Suprapubic skin (tissue), 4 donors: ENCODE results near the gene EVI2A. TPM values are rescaled to one million over a fixed set of nuclear protein-coding genes. Genes with fewer than 3 reads are reported as not detected.
A peak's percentile ranks its signal among the peaks of the same experiment; 100 is the strongest.

ENCODE experiments used
- DNase-seq, 2 donors: peaks; one replicate each; pipeline ENCODE4 v3.0.0-alpha.2; 2019; ENCODE audit warnings: low spot score in 2 of 2
- H3K27ac ChIP-seq: fragments of 200-600 bp; sonication (generic); one replicate; pipeline ENCODE4 v1.5.1; 2019
- H3K27me3 ChIP-seq: fragments of 200-600 bp; sonication (generic); one replicate; pipeline ENCODE4 v1.5.1; 2019
- H3K36me3 ChIP-seq: fragments of 200-600 bp; sonication (generic); one replicate; pipeline ENCODE4 v1.5.1; 2019
- H3K4me1 ChIP-seq: fragments of 200-600 bp; sonication (generic); one replicate; pipeline ENCODE4 v1.5.1; 2019
- H3K4me3 ChIP-seq: fragments of 200-600 bp; sonication (generic); one replicate; pipeline ENCODE4 v1.5.1; 2019; ENCODE audit warnings: mild to moderate bottlenecking
- H3K9me3 ChIP-seq: fragments of 200-600 bp; sonication (generic); one replicate; pipeline ENCODE4 v1.5.1; 2019
- EP300 ChIP-seq: sonication (generic); formaldehyde crosslinking; IDR thresholded peaks from one replicate; pipeline ENCODE4 v1.6.1; 2017; ENCODE audit warnings: antibody characterized with exemption
- POLR2A ChIP-seq, 2 donors: fragments of 450-650 bp; IDR thresholded peaks; one replicate each; pipeline ENCODE4 v1.6.1; 2017; ENCODE audit warnings: antibody characterized with exemption in 2 of 2, mild to moderate bottlenecking in 2 of 2, moderate library complexity in 2 of 2
- POLR2AphosphoS5 ChIP-seq, 3 donors: sonication (generic); formaldehyde crosslinking; IDR thresholded peaks; one replicate each; pipeline ENCODE4 v1.6.1; 2017; ENCODE audit warnings: antibody characterized with exemption in 3 of 3
- WGBS: methylation state at CpG from one replicate; pipeline ENCODE4 v1.1.5; 2018; 5-methylcytosine and 5-hydroxymethylcytosine counted together
- total RNA-seq, 4 donors: library from RNA; depleted of rRNA; stranded (reverse); fragments of >200 nt; gene quantifications; one replicate each; pipeline ENCODE4 v1.1.0, GENCODE V29; 2016
- TF ChIP-seq, protein P1 (sequence below), 2 donors: fragments of 200-600 bp in 1 of 2; fragments of 450-650 bp in 1 of 2; sonication (generic) in 1 of 2; IDR thresholded peaks; one replicate each; pipeline ENCODE4 v1.5.1; 2016 to 2019; ENCODE audit warnings: antibody characterized with exemption in 2 of 2, mild to moderate bottlenecking in 1 of 2, moderate library complexity in 1 of 2

EVI2A gene
- total RNA-seq, 4 donors from 2014 or later = 1.2 to 3.3 (median 1.9) TPM

- Histone ChIP-seq H3K9me3 (no peaks in the 10 kb centered on the region), H3K4me3 (peak overlapping the region; percentile 27), H3K27me3 (no peaks in the 10 kb centered on the region), H3K27ac (no peak overlapping the region), H3K4me1 (no peaks in the 10 kb centered on the region), H3K36me3 (peaks cover 2% of the 10 kb centered on the region)
- DNase-seq = no peak
- TF ChIP-seq POLR2AphosphoS5 (IDR thresholded peaks at IDR 0.05) (no peak), POLR2A (IDR thresholded peaks at IDR 0.05) (no peak), EP300 (no peak)
- TF ChIP-seq, protein P1, sequence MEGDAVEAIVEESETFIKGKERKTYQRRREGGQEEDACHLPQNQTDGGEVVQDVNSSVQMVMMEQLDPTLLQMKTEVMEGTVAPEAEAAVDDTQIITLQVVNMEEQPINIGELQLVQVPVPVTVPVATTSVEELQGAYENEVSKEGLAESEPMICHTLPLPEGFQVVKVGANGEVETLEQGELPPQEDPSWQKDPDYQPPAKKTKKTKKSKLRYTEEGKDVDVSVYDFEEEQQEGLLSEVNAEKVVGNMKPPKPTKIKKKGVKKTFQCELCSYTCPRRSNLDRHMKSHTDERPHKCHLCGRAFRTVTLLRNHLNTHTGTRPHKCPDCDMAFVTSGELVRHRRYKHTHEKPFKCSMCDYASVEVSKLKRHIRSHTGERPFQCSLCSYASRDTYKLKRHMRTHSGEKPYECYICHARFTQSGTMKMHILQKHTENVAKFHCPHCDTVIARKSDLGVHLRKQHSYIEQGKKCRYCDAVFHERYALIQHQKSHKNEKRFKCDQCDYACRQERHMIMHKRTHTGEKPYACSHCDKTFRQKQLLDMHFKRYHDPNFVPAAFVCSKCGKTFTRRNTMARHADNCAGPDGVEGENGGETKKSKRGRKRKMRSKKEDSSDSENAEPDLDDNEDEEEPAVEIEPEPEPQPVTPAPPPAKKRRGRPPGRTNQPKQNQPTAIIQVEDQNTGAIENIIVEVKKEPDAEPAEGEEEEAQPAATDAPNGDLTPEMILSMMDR (IDR thresholded peaks at IDR 0.05) = no peak
- 86% methylated on average over 2 of the region's 2 CpGs for WGBS
These were observed 11.9 kb downstream of the EVI2A start for GRCh38 chr17:31309556-31309955.

- Histone ChIP-seq H3K27ac (no peak overlapping the region), H3K4me1 (no peaks in the 10 kb centered on the region), H3K9me3 (no peaks in the 10 kb centered on the region), H3K4me3 (no peak overlapping the region), H3K27me3 (no peaks in the 10 kb centered on the region), H3K36me3 (peaks cover 3% of the 10 kb centered on the region)
- WGBS = 77% methylated on average over 5 of the region's 5 CpGs
- DNase-seq = no peak
- TF ChIP-seq POLR2AphosphoS5 (IDR thresholded peaks at IDR 0.05) (no peak), EP300 (no peak), POLR2A (IDR thresholded peaks at IDR 0.05) (no peak)
- TF ChIP-seq, protein P1 (IDR thresholded peaks at IDR 0.05) = no peak
These were observed 12.8 kb downstream of the EVI2A start for GRCh38 chr17:31308372-31309334.

- H3K27me3 ChIP-seq = no peaks in the 10 kb centered on the region
- H3K4me3 ChIP-seq = no peak overlapping the region
- peaks cover 3% of the 10 kb centered on the region for H3K36me3 ChIP-seq
- H3K9me3 ChIP-seq = no peaks in the 10 kb centered on the region
- H3K27ac ChIP-seq = no peak overlapping the region
- DNase-seq = no peak
- no peaks in the 10 kb centered on the region for H3K4me1 ChIP-seq
- 92% methylated on average over 1 of the region's 1 CpG for WGBS
- TF ChIP-seq, protein P1 (IDR thresholded peaks at IDR 0.05) = no peak
These were observed 13.8 kb downstream of the EVI2A start for GRCh38 chr17:31307640-31308039.

- Histone ChIP-seq H3K27ac (no peak overlapping the region), H3K27me3 (no peaks in the 10 kb centered on the region), H3K9me3 (no peaks in the 10 kb centered on the region), H3K4me3 (no peak overlapping the region), H3K36me3 (peaks cover 1% of the 10 kb centered on the region), H3K4me1 (peaks cover 3% of the 10 kb centered on the region)
- TF ChIP-seq POLR2AphosphoS5 (IDR thresholded peaks at IDR 0.05) (no peak), EP300 (no peak), POLR2A (IDR thresholded peaks at IDR 0.05) (no peak)
- TF ChIP-seq, protein P1 (IDR thresholded peaks at IDR 0.05) = no peak
- DNase-seq = no peak
These were observed 21.8 kb downstream of the EVI2A start for GRCh38 chr17:31299624-31300023.

DNA sequence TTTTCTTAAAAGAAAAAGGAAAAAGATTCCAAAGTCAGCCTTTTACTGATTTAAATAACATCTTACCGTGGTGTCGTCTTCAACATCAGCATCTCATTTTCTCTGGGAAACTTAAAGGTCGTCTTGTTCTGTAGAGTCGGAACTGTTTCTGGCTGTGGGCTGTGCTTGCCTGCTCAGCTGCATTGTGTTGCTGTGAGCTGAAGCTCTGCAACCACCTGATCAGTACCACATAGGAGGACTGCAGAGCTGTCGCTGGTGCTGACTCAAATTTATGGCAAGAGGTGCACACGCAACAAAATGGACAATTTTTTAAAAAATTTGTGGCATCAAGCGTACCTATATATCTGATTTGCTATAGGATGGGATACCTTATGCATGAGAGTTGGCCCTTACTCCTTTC lies 24.3 kb downstream of the EVI2A start, which contains the start of gene OMG:
TSS of gene OMG (minus strand) at position 150 of the 400 bp plus-strand sequence. CDS start 908 bp downstream, outside the sequence.
- TF ChIP-seq, protein P1 (IDR thresholded peaks at IDR 0.05) = no peak
- no peak for TF ChIP-seq POLR2A (IDR thresholded peaks at IDR 0.05)
- TF ChIP-seq EP300 = no peak
- no peak for TF ChIP-seq POLR2AphosphoS5 (IDR thresholded peaks at IDR 0.05)
- Histone ChIP-seq H3K9me3 (no peaks in the 10 kb centered on the region), H3K4me3 (no peak within 1 kb of the TSS), H3K4me1 (peaks cover 3% of the 10 kb centered on the region), H3K27me3 (no peaks in the 10 kb centered on the region), H3K36me3 (no peaks in the 10 kb centered on the region), H3K27ac (no peak within 1 kb of the TSS)
- DNase-seq = no peak
- WGBS = 84% methylated on average over 7 of the region's 7 CpGs
